WTC11 (cell line): ENCODE results near the gene RAB11B.

Source experiments
- CREM ChIP-seq: sonication (generic); formaldehyde crosslinking; IDR thresholded peaks from 2 replicates; pipeline ENCODE4 v1.8.1; 2022; ENCODE audit warnings: mild to moderate bottlenecking, missing genetic modification reagents, moderate library complexity
- E2F5 ChIP-seq: sonication (generic); formaldehyde crosslinking; IDR thresholded peaks from 2 replicates; pipeline ENCODE4 v1.8.1; 2022; ENCODE audit warnings: mild to moderate bottlenecking, moderate library complexity, missing genetic modification reagents
- ELF4 ChIP-seq: sonication (generic); formaldehyde crosslinking; IDR thresholded peaks from 2 replicates; pipeline ENCODE4 v1.8.1; 2022; ENCODE audit warnings: low read depth, mild to moderate bottlenecking, moderate library complexity, missing genetic modification reagents
- HMGXB4 ChIP-seq: sonication (generic); formaldehyde crosslinking; IDR thresholded peaks from 2 replicates; pipeline ENCODE4 v1.8.1; 2023; ENCODE audit warnings: mild to moderate bottlenecking, moderate library complexity, missing genetic modification reagents
- JUN ChIP-seq: sonication (generic); formaldehyde crosslinking; IDR thresholded peaks from 2 replicates; pipeline ENCODE4 v1.8.0; 2023; ENCODE audit warnings: mild to moderate bottlenecking, missing genetic modification reagents
- USF1 ChIP-seq: sonication (generic); formaldehyde crosslinking; IDR thresholded peaks from 2 replicates; pipeline ENCODE4 v1.8.0; 2022; ENCODE audit warnings: mild to moderate bottlenecking, missing genetic modification reagents
- TF ChIP-seq, protein P1 (sequence below): fragments of 200-600 bp; IDR thresholded peaks from 2 replicates; pipeline ENCODE4 v1.8.0; 2022; ENCODE audit warnings: antibody characterized with exemption

DNA sequence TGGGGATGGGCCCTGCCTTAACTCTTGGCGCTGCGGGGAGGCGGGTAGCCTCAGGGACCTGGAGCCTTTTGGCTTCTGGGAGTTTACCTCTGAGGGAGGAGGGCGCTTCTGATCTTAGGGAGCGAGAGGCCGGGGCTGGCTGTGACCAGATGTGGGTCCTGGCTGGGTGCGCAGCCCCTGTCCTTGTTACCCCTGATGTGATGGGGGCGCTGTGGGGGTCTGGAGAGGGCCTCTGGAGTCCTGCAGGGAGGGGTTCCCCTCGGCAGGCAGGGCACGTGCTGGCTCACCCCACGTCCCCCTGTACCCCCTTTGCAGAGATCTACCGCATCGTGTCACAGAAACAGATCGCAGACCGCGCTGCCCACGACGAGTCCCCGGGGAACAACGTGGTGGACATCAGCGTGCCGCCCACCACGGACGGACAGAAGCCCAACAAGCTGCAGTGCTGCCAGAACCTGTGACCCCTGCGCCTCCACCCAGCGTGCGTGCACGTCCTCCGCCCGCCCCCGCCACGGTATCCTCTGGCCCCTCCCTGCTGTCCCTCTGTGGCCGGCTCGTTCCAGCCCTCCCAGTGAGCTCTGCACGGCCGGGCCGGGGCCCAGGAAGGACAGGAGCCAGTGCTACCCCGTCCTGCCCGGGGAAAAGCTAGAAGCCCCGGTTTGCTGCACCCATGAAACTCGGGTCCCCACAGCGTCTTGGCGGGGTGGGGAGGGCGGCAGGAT is 13.1 kb downstream of the RAB11B start:
- TF ChIP-seq HMGXB4 (CRISPR knock-in tag) (no peak), E2F5 (no peak), CREM (CRISPR knock-in tag) (no peak), JUN (CRISPR knock-in tag) (no peak), USF1 (CRISPR knock-in tag) (no peak), ELF4 (CRISPR knock-in tag) (no peak)
- TF ChIP-seq, protein P1, sequence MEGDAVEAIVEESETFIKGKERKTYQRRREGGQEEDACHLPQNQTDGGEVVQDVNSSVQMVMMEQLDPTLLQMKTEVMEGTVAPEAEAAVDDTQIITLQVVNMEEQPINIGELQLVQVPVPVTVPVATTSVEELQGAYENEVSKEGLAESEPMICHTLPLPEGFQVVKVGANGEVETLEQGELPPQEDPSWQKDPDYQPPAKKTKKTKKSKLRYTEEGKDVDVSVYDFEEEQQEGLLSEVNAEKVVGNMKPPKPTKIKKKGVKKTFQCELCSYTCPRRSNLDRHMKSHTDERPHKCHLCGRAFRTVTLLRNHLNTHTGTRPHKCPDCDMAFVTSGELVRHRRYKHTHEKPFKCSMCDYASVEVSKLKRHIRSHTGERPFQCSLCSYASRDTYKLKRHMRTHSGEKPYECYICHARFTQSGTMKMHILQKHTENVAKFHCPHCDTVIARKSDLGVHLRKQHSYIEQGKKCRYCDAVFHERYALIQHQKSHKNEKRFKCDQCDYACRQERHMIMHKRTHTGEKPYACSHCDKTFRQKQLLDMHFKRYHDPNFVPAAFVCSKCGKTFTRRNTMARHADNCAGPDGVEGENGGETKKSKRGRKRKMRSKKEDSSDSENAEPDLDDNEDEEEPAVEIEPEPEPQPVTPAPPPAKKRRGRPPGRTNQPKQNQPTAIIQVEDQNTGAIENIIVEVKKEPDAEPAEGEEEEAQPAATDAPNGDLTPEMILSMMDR: no peak
